Neural progenitor cell (in vitro differentiated cells): Measurements from ENCODE around the gene RSPH1.

Experiments
- EZH2 ChIP-seq: fragments of 200-600 bp; sonication (generic); IDR thresholded peaks from 2 replicates; pipeline ENCODE4 v1.6.1; 2017; ENCODE audit warnings: antibody characterized with exemption, mild to moderate bottlenecking, moderate library complexity
- EZH2phosphoT487 ChIP-seq: fragments of 200-600 bp; sonication (generic); IDR thresholded peaks from 2 replicates; pipeline ENCODE4 v1.6.1; 2017; ENCODE audit warnings: antibody characterized with exemption
- TF ChIP-seq, protein P1 (sequence below): fragments of 200-600 bp; sonication (generic); IDR thresholded peaks from 2 replicates; pipeline ENCODE4 v1.5.1; 2017; ENCODE audit warnings: antibody characterized with exemption, mild to moderate bottlenecking

DNA sequence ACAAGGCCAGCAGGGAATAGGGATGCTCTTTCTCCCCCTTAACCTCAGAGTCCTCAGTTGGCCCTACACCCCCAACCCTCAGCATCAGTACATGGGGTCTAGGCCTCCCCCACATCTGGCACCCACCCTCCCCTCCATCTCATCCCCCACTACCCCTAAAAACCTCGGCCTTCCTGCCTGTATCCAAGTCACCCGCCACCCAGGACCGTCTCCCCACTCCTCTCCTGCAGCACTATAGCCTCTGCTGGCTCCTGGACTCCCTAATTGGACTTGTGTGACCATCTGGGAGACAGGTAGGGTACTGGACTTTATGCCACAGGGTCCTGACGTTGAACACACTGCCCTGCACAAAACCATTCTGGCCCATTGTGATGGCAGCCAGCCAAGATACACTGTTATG is 6.0 kb downstream of the RSPH1 start:
- TF ChIP-seq, protein P1, sequence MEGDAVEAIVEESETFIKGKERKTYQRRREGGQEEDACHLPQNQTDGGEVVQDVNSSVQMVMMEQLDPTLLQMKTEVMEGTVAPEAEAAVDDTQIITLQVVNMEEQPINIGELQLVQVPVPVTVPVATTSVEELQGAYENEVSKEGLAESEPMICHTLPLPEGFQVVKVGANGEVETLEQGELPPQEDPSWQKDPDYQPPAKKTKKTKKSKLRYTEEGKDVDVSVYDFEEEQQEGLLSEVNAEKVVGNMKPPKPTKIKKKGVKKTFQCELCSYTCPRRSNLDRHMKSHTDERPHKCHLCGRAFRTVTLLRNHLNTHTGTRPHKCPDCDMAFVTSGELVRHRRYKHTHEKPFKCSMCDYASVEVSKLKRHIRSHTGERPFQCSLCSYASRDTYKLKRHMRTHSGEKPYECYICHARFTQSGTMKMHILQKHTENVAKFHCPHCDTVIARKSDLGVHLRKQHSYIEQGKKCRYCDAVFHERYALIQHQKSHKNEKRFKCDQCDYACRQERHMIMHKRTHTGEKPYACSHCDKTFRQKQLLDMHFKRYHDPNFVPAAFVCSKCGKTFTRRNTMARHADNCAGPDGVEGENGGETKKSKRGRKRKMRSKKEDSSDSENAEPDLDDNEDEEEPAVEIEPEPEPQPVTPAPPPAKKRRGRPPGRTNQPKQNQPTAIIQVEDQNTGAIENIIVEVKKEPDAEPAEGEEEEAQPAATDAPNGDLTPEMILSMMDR: no peak
- TF ChIP-seq EZH2 (no peak), EZH2phosphoT487 (no peak)
